ENCODE data around the gene CAPN5.

DNA sequence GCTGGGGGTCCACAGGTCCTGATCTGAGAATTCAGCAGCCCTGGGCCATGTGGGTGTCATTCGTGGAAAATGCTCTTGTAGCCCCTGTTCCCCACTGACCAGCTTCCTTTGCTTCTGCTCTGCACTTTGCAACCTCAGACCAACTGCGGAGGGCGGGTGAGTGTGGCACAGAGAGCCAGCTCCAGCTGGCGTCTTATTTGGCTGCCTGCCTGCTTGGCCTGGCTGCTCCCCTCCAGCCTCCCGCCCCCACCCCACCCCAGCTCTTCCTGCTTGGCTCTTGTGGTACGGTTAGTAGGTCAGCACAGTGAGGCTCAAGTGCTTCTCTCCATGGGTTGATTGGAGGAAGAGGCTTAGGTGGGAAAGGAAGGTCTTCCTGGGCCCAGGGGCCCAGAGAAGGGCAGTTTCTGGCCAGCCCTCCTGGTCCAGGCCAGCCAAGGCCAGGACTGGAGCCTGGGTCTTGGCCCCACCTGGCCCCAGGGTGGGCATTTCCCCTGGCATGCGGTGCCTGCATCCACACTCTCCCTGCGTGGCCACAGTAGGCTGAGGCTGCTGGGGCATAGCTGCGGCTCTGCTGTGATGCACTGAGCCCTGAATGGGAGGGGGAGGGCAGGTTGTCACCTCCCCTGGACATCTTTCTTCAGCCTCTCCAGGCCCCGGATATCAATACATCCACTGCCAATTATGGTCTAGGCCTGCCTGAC lies 87.8 kb downstream of the CAPN5 start:
- TF ChIP-seq ZNF8 (CRISPR knock-in tag; IDR thresholded peaks at IDR 0.05): no peak
- TF ChIP-seq TOX (CRISPR knock-in tag; IDR thresholded peaks at IDR 0.05; ENCODE audit: borderline replicate concordance): no peak
- TF ChIP-seq, protein P1, sequence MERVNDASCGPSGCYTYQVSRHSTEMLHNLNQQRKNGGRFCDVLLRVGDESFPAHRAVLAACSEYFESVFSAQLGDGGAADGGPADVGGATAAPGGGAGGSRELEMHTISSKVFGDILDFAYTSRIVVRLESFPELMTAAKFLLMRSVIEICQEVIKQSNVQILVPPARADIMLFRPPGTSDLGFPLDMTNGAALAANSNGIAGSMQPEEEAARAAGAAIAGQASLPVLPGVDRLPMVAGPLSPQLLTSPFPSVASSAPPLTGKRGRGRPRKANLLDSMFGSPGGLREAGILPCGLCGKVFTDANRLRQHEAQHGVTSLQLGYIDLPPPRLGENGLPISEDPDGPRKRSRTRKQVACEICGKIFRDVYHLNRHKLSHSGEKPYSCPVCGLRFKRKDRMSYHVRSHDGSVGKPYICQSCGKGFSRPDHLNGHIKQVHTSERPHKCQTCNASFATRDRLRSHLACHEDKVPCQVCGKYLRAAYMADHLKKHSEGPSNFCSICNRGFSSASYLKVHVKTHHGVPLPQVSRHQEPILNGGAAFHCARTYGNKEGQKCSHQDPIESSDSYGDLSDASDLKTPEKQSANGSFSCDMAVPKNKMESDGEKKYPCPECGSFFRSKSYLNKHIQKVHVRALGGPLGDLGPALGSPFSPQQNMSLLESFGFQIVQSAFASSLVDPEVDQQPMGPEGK (CRISPR knock-in tag; IDR thresholded peaks at IDR 0.05; ENCODE audit: borderline replicate concordance): no peak
- TF ChIP-seq GLIS3 (CRISPR knock-in tag; IDR thresholded peaks at IDR 0.05): no peak
- TF ChIP-seq, protein P2, sequence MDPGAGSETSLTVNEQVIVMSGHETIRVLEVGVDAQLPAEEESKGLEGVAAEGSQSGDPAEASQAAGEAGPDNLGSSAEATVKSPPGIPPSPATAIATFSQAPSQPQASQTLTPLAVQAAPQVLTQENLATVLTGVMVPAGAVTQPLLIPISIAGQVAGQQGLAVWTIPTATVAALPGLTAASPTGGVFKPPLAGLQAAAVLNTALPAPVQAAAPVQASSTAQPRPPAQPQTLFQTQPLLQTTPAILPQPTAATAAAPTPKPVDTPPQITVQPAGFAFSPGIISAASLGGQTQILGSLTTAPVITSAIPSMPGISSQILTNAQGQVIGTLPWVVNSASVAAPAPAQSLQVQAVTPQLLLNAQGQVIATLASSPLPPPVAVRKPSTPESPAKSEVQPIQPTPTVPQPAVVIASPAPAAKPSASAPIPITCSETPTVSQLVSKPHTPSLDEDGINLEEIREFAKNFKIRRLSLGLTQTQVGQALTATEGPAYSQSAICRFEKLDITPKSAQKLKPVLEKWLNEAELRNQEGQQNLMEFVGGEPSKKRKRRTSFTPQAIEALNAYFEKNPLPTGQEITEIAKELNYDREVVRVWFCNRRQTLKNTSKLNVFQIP (CRISPR knock-in tag; IDR thresholded peaks at IDR 0.05; ENCODE audit: borderline replicate concordance, low read depth): no peak
- TF ChIP-seq SNAI2 (CRISPR knock-in tag; IDR thresholded peaks at IDR 0.05): no peak
- TF ChIP-seq, protein P3, sequence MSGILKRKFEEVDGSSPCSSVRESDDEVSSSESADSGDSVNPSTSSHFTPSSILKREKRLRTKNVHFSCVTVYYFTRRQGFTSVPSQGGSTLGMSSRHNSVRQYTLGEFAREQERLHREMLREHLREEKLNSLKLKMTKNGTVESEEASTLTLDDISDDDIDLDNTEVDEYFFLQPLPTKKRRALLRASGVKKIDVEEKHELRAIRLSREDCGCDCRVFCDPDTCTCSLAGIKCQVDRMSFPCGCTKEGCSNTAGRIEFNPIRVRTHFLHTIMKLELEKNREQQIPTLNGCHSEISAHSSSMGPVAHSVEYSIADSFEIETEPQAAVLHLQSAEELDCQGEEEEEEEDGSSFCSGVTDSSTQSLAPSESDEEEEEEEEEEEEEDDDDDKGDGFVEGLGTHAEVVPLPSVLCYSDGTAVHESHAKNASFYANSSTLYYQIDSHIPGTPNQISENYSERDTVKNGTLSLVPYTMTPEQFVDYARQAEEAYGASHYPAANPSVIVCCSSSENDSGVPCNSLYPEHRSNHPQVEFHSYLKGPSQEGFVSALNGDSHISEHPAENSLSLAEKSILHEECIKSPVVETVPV (CRISPR knock-in tag; IDR thresholded peaks at IDR 0.05): no peak
- TF ChIP-seq ZFP30 (CRISPR knock-in tag; IDR thresholded peaks at IDR 0.05): no peak

Measured in SK-N-SH treated with all-trans-retinoic acid at 6 μM for 48 hours (cell line).